ENCODE results near the gene EXD3. TPM values are rescaled to one million over a fixed set of nuclear protein-coding genes. Genes with fewer than 3 reads are reported as not detected.
A peak's percentile ranks its signal among the peaks of the same experiment; 100 is the strongest.

EXD3 gene
- total RNA-seq, 1 donor from 2014 or later, result 24.5 TPM

GRCh38 chr9:137272241-137273094 is 150.5 kb downstream of the EXD3 start:
- no peak for TF ChIP-seq CTCF (IDR thresholded peaks at IDR 0.05; ENCODE audit: partially characterized antibody, unreplicated experiment)
- H3K4me1 Mint-ChIP-seq (ENCODE audit: low read depth, unreplicated experiment), result peaks cover 17% of the 10 kb centered on the region
- DNase-seq, result no peak
- H3K4me3 Mint-ChIP-seq (ENCODE audit: unreplicated experiment), result no peak overlapping the region
- no peaks in the 10 kb centered on the region for H3K36me3 Mint-ChIP-seq (ENCODE audit: unreplicated experiment)
- peaks cover 9% of the 10 kb centered on the region for H3K27me3 Mint-ChIP-seq (ENCODE audit: unreplicated experiment)
- no peak overlapping the region for H3K27ac Mint-ChIP-seq (ENCODE audit: unreplicated experiment)
- H3K9me3 Mint-ChIP-seq (ENCODE audit: unreplicated experiment), result peaks cover 10% of the 10 kb centered on the region

GRCh38 chr9:137271696-137272076 is 151.3 kb downstream of the EXD3 start:
- Mint-ChIP-seq H3K4me1 (ENCODE audit: low read depth, unreplicated experiment) (peaks cover 17% of the 10 kb centered on the region), H3K36me3 (ENCODE audit: unreplicated experiment) (no peaks in the 10 kb centered on the region), H3K27ac (ENCODE audit: unreplicated experiment) (peak overlapping the region; percentile 28), H3K9me3 (ENCODE audit: unreplicated experiment) (peaks cover 10% of the 10 kb centered on the region), H3K27me3 (ENCODE audit: unreplicated experiment) (peaks cover 9% of the 10 kb centered on the region), H3K4me3 (ENCODE audit: unreplicated experiment) (no peak overlapping the region)
- no peak for DNase-seq
- TF ChIP-seq CTCF (IDR thresholded peaks at IDR 0.05; ENCODE audit: partially characterized antibody, unreplicated experiment), result no peak

GRCh38 chr9:137270929-137271695 is 151.8 kb downstream of the EXD3 start:
- H3K27me3 Mint-ChIP-seq (ENCODE audit: unreplicated experiment), result peaks cover 9% of the 10 kb centered on the region
- H3K4me1 Mint-ChIP-seq (ENCODE audit: low read depth, unreplicated experiment), result peaks cover 17% of the 10 kb centered on the region
- H3K27ac Mint-ChIP-seq (ENCODE audit: unreplicated experiment), result peak overlapping the region; percentile 28
- no peak for DNase-seq
- H3K4me3 Mint-ChIP-seq (ENCODE audit: unreplicated experiment), result no peak overlapping the region
- no peaks in the 10 kb centered on the region for H3K36me3 Mint-ChIP-seq (ENCODE audit: unreplicated experiment)
- no peak for TF ChIP-seq CTCF (IDR thresholded peaks at IDR 0.05; ENCODE audit: partially characterized antibody, unreplicated experiment)
- H3K9me3 Mint-ChIP-seq (ENCODE audit: unreplicated experiment), result peaks cover 10% of the 10 kb centered on the region

- Mint-ChIP-seq H3K27me3 (ENCODE audit: unreplicated experiment) (peaks cover 5% of the 10 kb centered on the region), H3K4me3 (ENCODE audit: unreplicated experiment) (no peak overlapping the region), H3K36me3 (ENCODE audit: unreplicated experiment) (no peaks in the 10 kb centered on the region), H3K27ac (ENCODE audit: unreplicated experiment) (no peak overlapping the region), H3K4me1 (ENCODE audit: low read depth, unreplicated experiment) (peaks cover 3% of the 10 kb centered on the region), H3K9me3 (ENCODE audit: unreplicated experiment) (peaks cover 4% of the 10 kb centered on the region)
- DNase-seq, result no peak
- TF ChIP-seq CTCF (IDR thresholded peaks at IDR 0.05; ENCODE audit: partially characterized antibody, unreplicated experiment), result no peak
Measured at GRCh38 chr9:137269231-137269772, 153.7 kb downstream of the EXD3 start.

Measured in glutamatergic neuron (in vitro differentiated cells).